Sigmoid colon (tissue), 7 donors: Measurements from ENCODE around the gene C13orf46. TPM values are rescaled to one million over a fixed set of nuclear protein-coding genes. Genes with fewer than 3 reads are reported as not detected.

Source experiments
- DNase-seq: peaks from one replicate; pipeline ENCODE4 v3.0.0-alpha.2; 2019
- H3K27ac ChIP-seq, 4 donors: fragments of 200-600 bp; sonication (generic); one replicate each; pipeline ENCODE4 v1.5.1; 2016 to 2019; ENCODE audit warnings: mild to moderate bottlenecking in 1 of 4
- H3K27me3 ChIP-seq, 3 donors: fragments of 200-600 bp; sonication (generic); one replicate each; pipeline ENCODE4 v1.5.1; 2019; ENCODE audit warnings: mild to moderate bottlenecking in 1 of 3
- H3K36me3 ChIP-seq, 4 donors: fragments of 200-600 bp; sonication (generic); one replicate each; pipeline ENCODE4 v1.5.1; 2016 to 2019
- H3K4me1 ChIP-seq, 4 donors: fragments of 200-600 bp; sonication (generic); one replicate each; pipeline ENCODE4 v1.5.1; 2017 to 2019
- H3K4me3 ChIP-seq, 4 donors: fragments of 200-600 bp; sonication (generic); one replicate each; pipeline ENCODE4 v1.5.1; 2017 to 2019; ENCODE audit warnings: mild to moderate bottlenecking in 2 of 4, moderate library complexity in 1 of 4
- H3K9me3 ChIP-seq, 4 donors: fragments of 200-600 bp in 3 of 4; sonication (generic) in 3 of 4; one replicate each; pipeline versions ENCODE4 v1.5.1 to v1.6.1; 2013 to 2019
- EP300 ChIP-seq, 4 donors: sonication (generic); formaldehyde crosslinking; IDR thresholded peaks; one replicate each; pipeline ENCODE4 v1.6.1; 2017; ENCODE audit warnings: antibody characterized with exemption in 4 of 4
- POLR2A ChIP-seq, 2 donors: fragments of 450-650 bp; IDR thresholded peaks; one replicate each; pipeline ENCODE4 v1.6.1; 2016; ENCODE audit warnings: antibody characterized with exemption in 2 of 2, mild to moderate bottlenecking in 2 of 2, moderate library complexity in 2 of 2
- POLR2AphosphoS5 ChIP-seq, 4 donors: sonication (generic); formaldehyde crosslinking; IDR thresholded peaks; one replicate each; pipeline ENCODE4 v1.6.1; 2017; ENCODE audit warnings: antibody characterized with exemption in 4 of 4
- WGBS, 2 donors: extraction: QIAGEN DNeasy Blood & Tissue Kit; methylation state at CpG; one replicate each; pipeline ENCODE4 v1.1.7; 2013; 5-methylcytosine and 5-hydroxymethylcytosine counted together
- intact Hi-C: fragments of 100-400 bp; cut with DNase I; formaldehyde crosslinking; loops from one replicate; pipeline ENCODE4 v1.15.1; 2023
- polyA plus RNA-seq, 3 donors: library from polyadenylated mRNA; stranded (reverse); fragments of 200-250 nt; gene quantifications; one replicate each; pipeline ENCODE4 v1.2.3, GENCODE V29; 2013
- total RNA-seq, 4 donors: library from RNA; depleted of rRNA; stranded (reverse); fragments of >200 nt; gene quantifications; one replicate each; pipeline ENCODE4 v1.1.0, GENCODE V29; 2016
- TF ChIP-seq, protein P1 (sequence below), 4 experiments: fragments of 450-650 bp in 3 of 4; fragments of 200-600 bp in 1 of 4; IDR thresholded peaks; one replicate each; pipeline ENCODE4 v1.5.1; 2016 to 2019; ENCODE audit warnings: antibody characterized with exemption in 4 of 4, mild to moderate bottlenecking in 3 of 4, moderate library complexity in 2 of 4
- donor health status: healthy with polysubstance abuse.
- donor health status: Bipolar disorder and iron deficiency.
- donor health status: healthy.

C13orf46 gene
- total and polyA plus RNA-seq, 7 donors = 0.23 to 11.9 (median 0.81) TPM; not detected in 2

DNA sequence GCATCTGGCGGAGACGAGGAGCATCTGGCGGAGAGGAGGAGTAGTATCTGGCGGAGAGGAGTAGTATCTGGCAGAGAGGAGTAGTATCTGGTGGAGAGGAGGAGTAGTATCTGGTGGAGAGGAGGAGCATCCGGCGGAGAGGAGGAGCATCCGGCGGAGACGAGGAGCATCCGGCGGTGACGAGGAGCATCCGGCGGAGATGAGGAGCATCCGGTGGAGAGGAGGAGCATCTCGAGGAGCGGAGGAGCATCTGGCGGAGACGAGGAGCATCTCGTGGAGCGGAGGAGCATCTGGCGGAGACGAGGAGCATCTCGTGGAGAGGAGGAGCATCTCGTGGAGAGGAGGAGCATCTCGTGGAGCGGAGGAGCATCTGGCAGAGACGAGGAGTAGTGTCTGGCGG, 18.6 kb downstream of the C13orf46 start:
- no peak for DNase-seq
- no peak overlapping the region for H3K4me3 ChIP-seq
- intact Hi-C loops = no loop called here
- peaks cover 0 to 12% (median 11%) of the 10 kb centered on the region in 4 donors for H3K4me1 ChIP-seq
- H3K27me3 ChIP-seq = no peaks in the 10 kb centered on the region
- no peak overlapping the region for H3K27ac ChIP-seq
- WGBS, 2 donors = 93 to 97% methylated on average over 29 of the region's 29 CpGs
- TF ChIP-seq POLR2AphosphoS5 (IDR thresholded peaks at IDR 0.05) (no peak), EP300 (IDR thresholded peaks at IDR 0.05) (no peak), POLR2A (IDR thresholded peaks at IDR 0.05) (no peak)
- peaks cover 0 to 5% (median 0%) of the 10 kb centered on the region in 4 donors for H3K36me3 ChIP-seq
- H3K9me3 ChIP-seq = no peaks in the 10 kb centered on the region

DNA sequence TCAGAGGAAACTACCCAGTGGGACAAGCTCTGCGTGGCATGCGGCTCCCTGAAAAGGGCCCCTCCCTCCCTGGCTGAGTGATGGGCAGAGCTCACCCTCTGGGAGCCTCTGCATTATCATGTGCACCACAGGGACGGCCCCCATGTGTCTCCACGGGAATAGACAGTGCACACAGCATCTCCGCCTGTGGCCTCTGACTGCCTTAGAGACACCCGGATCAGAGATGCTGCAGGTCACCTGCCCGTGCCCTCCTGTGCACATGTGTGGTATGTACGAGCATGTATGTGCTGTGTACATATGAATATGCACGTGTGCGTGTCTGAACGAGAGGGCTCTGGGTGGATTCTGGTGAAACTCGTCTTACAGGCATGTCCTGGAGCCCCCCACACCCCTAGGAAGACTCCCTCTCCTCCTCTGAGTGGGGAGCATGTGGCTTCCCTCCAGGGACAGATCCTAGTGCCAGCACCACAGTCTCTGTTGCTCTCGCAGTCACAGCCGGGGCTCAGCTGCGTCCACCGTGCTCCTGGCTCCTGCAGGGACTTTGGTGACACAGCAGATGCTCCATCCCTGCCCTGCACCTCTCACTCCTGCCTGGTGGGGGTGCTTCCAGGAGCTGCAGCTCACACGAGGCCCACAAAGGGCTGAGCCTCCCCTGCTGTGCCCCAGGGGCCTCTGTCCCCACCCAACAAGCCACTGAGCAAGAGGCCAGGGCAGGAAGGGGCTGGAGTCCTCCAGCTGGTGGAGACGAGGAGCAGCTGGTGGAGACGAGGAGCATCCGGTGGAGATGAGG, 19.6 kb downstream of the C13orf46 start:
- H3K4me3 ChIP-seq = no peak overlapping the region
- peaks cover 0 to 12% (median 11%) of the 10 kb centered on the region in 4 donors for H3K4me1 ChIP-seq
- no peak for DNase-seq
- 85 to 91% methylated on average over 20 of the region's 20 CpGs for WGBS, 2 donors
- TF ChIP-seq POLR2A (IDR thresholded peaks at IDR 0.05) = no peak
- TF ChIP-seq, protein P1, sequence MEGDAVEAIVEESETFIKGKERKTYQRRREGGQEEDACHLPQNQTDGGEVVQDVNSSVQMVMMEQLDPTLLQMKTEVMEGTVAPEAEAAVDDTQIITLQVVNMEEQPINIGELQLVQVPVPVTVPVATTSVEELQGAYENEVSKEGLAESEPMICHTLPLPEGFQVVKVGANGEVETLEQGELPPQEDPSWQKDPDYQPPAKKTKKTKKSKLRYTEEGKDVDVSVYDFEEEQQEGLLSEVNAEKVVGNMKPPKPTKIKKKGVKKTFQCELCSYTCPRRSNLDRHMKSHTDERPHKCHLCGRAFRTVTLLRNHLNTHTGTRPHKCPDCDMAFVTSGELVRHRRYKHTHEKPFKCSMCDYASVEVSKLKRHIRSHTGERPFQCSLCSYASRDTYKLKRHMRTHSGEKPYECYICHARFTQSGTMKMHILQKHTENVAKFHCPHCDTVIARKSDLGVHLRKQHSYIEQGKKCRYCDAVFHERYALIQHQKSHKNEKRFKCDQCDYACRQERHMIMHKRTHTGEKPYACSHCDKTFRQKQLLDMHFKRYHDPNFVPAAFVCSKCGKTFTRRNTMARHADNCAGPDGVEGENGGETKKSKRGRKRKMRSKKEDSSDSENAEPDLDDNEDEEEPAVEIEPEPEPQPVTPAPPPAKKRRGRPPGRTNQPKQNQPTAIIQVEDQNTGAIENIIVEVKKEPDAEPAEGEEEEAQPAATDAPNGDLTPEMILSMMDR (IDR thresholded peaks at IDR 0.05) = no peak
- TF ChIP-seq EP300 (IDR thresholded peaks at IDR 0.05) = no peak
- TF ChIP-seq POLR2AphosphoS5 (IDR thresholded peaks at IDR 0.05) = no peak
- no peaks in the 10 kb centered on the region for H3K27me3 ChIP-seq
- peaks cover 0 to 5% (median 0%) of the 10 kb centered on the region in 4 donors for H3K36me3 ChIP-seq
- no peaks in the 10 kb centered on the region for H3K9me3 ChIP-seq
- no peak overlapping the region for H3K27ac ChIP-seq
- intact Hi-C loops = loop anchor here (5.0 kb wide), 2 partner anchors 113 to 173 kb away; no protein-coding TSS in a partner anchor

DNA sequence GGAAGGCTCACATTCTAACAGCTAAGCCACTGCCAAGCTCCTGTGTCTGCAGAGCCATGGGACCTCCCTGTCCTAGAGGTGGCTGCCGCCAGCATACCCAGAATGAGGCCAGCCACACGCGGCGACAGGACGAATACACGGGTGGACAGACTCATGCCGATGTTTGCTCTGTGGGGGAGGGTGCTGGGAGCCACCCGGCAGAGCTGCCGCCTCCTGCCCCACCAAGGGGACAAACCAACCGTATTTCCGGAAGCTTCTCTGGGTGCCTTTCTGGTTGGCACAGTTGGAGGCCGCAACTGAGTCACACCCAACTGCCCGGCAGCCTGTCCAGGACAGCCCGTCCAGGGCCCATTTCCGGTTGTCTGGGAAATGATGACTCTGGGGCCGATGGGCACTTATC, 20.3 kb downstream of the C13orf46 start:
- Histone ChIP-seq H3K27ac (no peak overlapping the region), H3K4me3 (no peak overlapping the region), H3K4me1 (peaks cover 0 to 12% (median 11%) of the 10 kb centered on the region in 4 donors), H3K9me3 (no peaks in the 10 kb centered on the region), H3K27me3 (no peaks in the 10 kb centered on the region), H3K36me3 (peaks cover 0 to 5% (median 0%) of the 10 kb centered on the region in 4 donors)
- WGBS, 2 donors = 92 to 94% methylated on average over 16 of the region's 16 CpGs
- TF ChIP-seq EP300 (IDR thresholded peaks at IDR 0.05) (no peak), POLR2A (IDR thresholded peaks at IDR 0.05) (no peak), POLR2AphosphoS5 (IDR thresholded peaks at IDR 0.05) (no peak)
- TF ChIP-seq, protein P1 (IDR thresholded peaks at IDR 0.05) = no peak
- intact Hi-C loops = loop anchor here (5.0 kb wide), 2 partner anchors 114 to 174 kb away; no protein-coding TSS in a partner anchor
- no peak for DNase-seq

DNA sequence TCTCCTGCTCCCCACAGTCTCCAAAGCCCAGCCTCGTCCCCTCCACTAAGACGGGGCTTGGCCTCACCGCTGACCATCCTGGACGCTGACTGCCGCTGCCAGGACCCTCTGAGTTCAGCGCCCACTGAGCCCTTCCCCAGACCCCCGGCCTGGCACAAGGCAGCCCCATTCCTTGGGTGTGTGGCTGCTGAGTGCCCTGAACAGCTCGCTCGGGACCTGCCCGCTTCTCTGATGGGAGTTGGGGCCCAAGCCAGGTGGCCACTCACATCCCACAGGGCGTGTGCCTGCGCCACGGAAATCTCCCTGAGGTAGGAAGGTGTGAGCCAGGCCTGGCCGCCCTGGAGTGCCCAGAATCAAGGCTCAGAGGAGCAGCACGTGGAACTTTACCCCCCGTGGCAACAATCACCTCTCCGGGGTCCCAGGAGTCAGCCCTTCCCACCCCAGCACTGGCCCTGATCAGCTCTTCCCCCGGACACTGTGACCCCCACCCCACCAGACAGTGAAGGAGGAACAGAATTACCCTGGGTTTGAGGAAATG, 20.8 kb downstream of the C13orf46 start:
- TF ChIP-seq POLR2AphosphoS5 (IDR thresholded peaks at IDR 0.05) (no peak), EP300 (IDR thresholded peaks at IDR 0.05) (no peak), POLR2A (IDR thresholded peaks at IDR 0.05) (no peak)
- no peak overlapping the region for H3K4me3 ChIP-seq
- H3K4me1 ChIP-seq = peaks cover 0 to 12% (median 11%) of the 10 kb centered on the region in 4 donors
- H3K27ac ChIP-seq = no peak overlapping the region
- no peak for DNase-seq
- no peaks in the 10 kb centered on the region for H3K9me3 ChIP-seq
- 89 to 90% methylated on average over 18 of the region's 18 CpGs for WGBS, 2 donors
- intact Hi-C loops = loop anchor here (5.0 kb wide), 2 partner anchors 114 to 174 kb away; no protein-coding TSS in a partner anchor
- H3K36me3 ChIP-seq = peaks cover 0 to 5% (median 0%) of the 10 kb centered on the region in 4 donors
- H3K27me3 ChIP-seq = no peaks in the 10 kb centered on the region

DNA sequence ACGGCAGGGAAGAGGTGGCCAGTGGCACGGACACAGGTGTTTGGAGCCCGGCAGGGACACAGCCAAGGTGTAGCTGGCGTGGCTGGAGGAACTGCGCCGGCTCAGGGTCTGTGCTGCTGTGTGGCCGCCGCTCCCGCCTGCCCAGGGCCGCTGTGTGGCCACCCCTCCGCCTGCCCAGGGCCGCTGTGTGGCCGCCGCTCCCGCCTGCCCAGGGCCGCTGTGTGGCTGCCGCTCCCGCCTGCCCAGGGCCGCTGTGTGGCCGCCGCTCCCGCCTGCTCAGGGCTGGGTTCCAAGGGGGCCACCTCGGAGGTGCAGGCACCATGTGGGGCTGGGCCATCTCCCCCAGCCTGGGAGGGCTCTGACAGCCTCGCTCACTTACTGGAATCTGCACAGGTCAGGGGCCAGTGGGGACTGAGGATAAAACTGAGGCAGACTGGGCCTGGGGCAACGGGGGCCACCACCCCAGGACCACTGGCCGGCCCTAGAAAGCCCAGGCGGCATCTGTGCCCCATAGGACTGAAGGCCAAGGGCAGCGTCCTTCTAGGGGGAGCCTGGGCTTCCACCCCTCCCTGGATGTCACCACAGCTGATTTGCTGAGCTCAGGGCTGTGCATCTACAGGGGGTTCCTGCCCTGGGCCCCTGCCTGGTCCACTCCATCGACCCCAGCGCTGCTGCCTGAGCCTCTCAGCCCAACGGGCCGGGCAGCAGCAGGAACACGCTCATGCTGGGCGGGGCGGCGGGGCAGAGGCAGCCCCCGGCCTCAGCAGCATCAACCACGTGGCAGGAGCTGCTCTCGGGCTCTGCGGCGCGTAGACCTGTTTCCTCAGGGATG, 21.5 kb downstream of the C13orf46 start:
- no peaks in the 10 kb centered on the region for H3K9me3 ChIP-seq
- intact Hi-C loops = loop anchor here (5.0 kb wide), 2 partner anchors 115 to 175 kb away; no protein-coding TSS in a partner anchor
- no peak for DNase-seq
- peaks cover 0 to 15% (median 12%) of the 10 kb centered on the region in 4 donors for H3K4me1 ChIP-seq
- WGBS, 2 donors = 86 to 91% methylated on average over 42 of the region's 42 CpGs
- no peaks in the 10 kb centered on the region for H3K27me3 ChIP-seq
- H3K36me3 ChIP-seq = peaks cover 0 to 5% (median 0%) of the 10 kb centered on the region in 4 donors
- no peak overlapping the region for H3K27ac ChIP-seq
- TF ChIP-seq, protein P1 (IDR thresholded peaks at IDR 0.05) = no peak
- TF ChIP-seq POLR2A (IDR thresholded peaks at IDR 0.05) (no peak), POLR2AphosphoS5 (IDR thresholded peaks at IDR 0.05) (no peak)
- H3K4me3 ChIP-seq = no peak overlapping the region
